Nephron progenitor cell (in vitro differentiated cells): ENCODE results near the gene DNAAF5.

Experiments used
- DNase-seq: peaks from one replicate; pipeline ENCODE4 v3.0.0; 2021
- H3K27ac Mint-ChIP-seq: 2 replicates; pipeline ENCODE4 v1.8.0; 2021; ENCODE audit warnings: mild to moderate bottlenecking, moderate library complexity, mixed read lengths
- H3K27me3 Mint-ChIP-seq: 2 replicates; pipeline ENCODE4 v1.8.0; 2021; ENCODE audit warnings: mild to moderate bottlenecking, low read depth, mixed read lengths; ENCODE audit not compliant: poor library complexity
- H3K36me3 Mint-ChIP-seq: 2 replicates; pipeline ENCODE4 v1.8.0; 2021; ENCODE audit warnings: low read depth, mixed read lengths
- H3K4me1 Mint-ChIP-seq: 2 replicates; pipeline ENCODE4 v1.8.0; 2021; ENCODE audit warnings: mixed read lengths
- H3K4me3 Mint-ChIP-seq: 2 replicates; pipeline ENCODE4 v1.8.0; 2021; ENCODE audit warnings: mild to moderate bottlenecking, moderate library complexity, mixed read lengths
- H3K9me3 Mint-ChIP-seq: 2 replicates; pipeline ENCODE4 v1.8.0; 2021; ENCODE audit warnings: mild to moderate bottlenecking, moderate library complexity, mixed read lengths
- CTCF ChIP-seq: fragments of 200-600 bp; sonication (generic); IDR thresholded peaks from 2 replicates; pipeline ENCODE4 v1.5.0; 2021; ENCODE audit warnings: antibody characterized with exemption

Gene DNAAF5

GRCh38 chr7:778968-779451 is 52.5 kb downstream of the DNAAF5 start:
- TF ChIP-seq CTCF, result no peak
- H3K27me3 Mint-ChIP-seq, result no peaks in the 10 kb centered on the region
- no peaks in the 10 kb centered on the region for H3K9me3 Mint-ChIP-seq
- no peak overlapping the region for H3K4me3 Mint-ChIP-seq
- DNase-seq, result no peak
- no peaks in the 10 kb centered on the region for H3K4me1 Mint-ChIP-seq
- H3K27ac Mint-ChIP-seq, result no peak overlapping the region
- H3K36me3 Mint-ChIP-seq, result peaks cover 71% of the 10 kb centered on the region

- H3K27ac Mint-ChIP-seq, result no peak overlapping the region
- no peaks in the 10 kb centered on the region for H3K27me3 Mint-ChIP-seq
- DNase-seq, result no peak
- H3K4me1 Mint-ChIP-seq, result no peaks in the 10 kb centered on the region
- H3K36me3 Mint-ChIP-seq, result peaks cover 76% of the 10 kb centered on the region
- H3K9me3 Mint-ChIP-seq, result no peaks in the 10 kb centered on the region
- no peak overlapping the region for H3K4me3 Mint-ChIP-seq
- no peak for TF ChIP-seq CTCF
Observed at GRCh38 chr7:779480-779879, 53.0 kb downstream of the DNAAF5 start.

- Mint-ChIP-seq H3K9me3 (no peaks in the 10 kb centered on the region), H3K27me3 (no peaks in the 10 kb centered on the region), H3K27ac (no peak overlapping the region), H3K4me1 (no peaks in the 10 kb centered on the region), H3K36me3 (peaks cover 77% of the 10 kb centered on the region), H3K4me3 (no peak overlapping the region)
- no peak for DNase-seq
- no peak for TF ChIP-seq CTCF
Observed at GRCh38 chr7:780081-780480, 53.6 kb downstream of the DNAAF5 start.

GRCh38 chr7:780516-780915 is 54.0 kb downstream of the DNAAF5 start:
- no peaks in the 10 kb centered on the region for H3K9me3 Mint-ChIP-seq
- no peaks in the 10 kb centered on the region for H3K27me3 Mint-ChIP-seq
- no peak for TF ChIP-seq CTCF
- no peak overlapping the region for H3K27ac Mint-ChIP-seq
- DNase-seq, result no peak
- H3K4me1 Mint-ChIP-seq, result no peaks in the 10 kb centered on the region
- H3K36me3 Mint-ChIP-seq, result peaks cover 76% of the 10 kb centered on the region
- H3K4me3 Mint-ChIP-seq, result no peak overlapping the region

- DNase-seq, result no peak
- H3K9me3 Mint-ChIP-seq, result no peaks in the 10 kb centered on the region
- no peak overlapping the region for H3K27ac Mint-ChIP-seq
- peaks cover 72% of the 10 kb centered on the region for H3K36me3 Mint-ChIP-seq
- TF ChIP-seq CTCF, result no peak
- H3K27me3 Mint-ChIP-seq, result no peaks in the 10 kb centered on the region
- no peaks in the 10 kb centered on the region for H3K4me1 Mint-ChIP-seq
- no peak overlapping the region for H3K4me3 Mint-ChIP-seq
Observed at GRCh38 chr7:781186-781849, 54.8 kb downstream of the DNAAF5 start.

- Mint-ChIP-seq H3K27me3 (no peaks in the 10 kb centered on the region), H3K9me3 (no peaks in the 10 kb centered on the region), H3K27ac (no peak overlapping the region), H3K36me3 (peaks cover 67% of the 10 kb centered on the region), H3K4me3 (no peak overlapping the region), H3K4me1 (no peaks in the 10 kb centered on the region)
- no peak for DNase-seq
- TF ChIP-seq CTCF, result no peak
Observed at GRCh38 chr7:781936-782529, 55.5 kb downstream of the DNAAF5 start.
